ENCODE data around the gene CTNNA2.

DNA sequence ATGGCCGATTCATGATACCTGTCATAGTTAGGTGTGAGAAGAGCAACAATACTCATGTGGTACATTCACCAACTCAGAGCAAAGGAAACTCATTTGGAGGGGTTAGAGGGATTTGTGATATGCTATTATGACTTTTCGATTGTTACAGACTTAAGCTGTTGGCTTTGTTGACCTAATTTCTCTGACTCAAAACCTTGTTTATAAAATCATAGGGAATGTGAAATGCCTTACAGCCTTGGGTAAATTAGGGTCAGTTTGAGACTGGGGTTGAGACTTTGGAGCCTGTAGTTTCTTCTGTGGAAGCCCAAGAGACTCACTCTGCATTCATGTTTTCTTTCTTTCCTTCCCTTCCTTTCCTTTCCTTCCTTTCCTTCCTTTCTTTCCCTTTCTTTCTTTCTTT lies 529.8 kb downstream of the CTNNA2 start:
- no peak for TF ChIP-seq POLR2A (IDR thresholded peaks at IDR 0.05)
- TF ChIP-seq, protein P1, sequence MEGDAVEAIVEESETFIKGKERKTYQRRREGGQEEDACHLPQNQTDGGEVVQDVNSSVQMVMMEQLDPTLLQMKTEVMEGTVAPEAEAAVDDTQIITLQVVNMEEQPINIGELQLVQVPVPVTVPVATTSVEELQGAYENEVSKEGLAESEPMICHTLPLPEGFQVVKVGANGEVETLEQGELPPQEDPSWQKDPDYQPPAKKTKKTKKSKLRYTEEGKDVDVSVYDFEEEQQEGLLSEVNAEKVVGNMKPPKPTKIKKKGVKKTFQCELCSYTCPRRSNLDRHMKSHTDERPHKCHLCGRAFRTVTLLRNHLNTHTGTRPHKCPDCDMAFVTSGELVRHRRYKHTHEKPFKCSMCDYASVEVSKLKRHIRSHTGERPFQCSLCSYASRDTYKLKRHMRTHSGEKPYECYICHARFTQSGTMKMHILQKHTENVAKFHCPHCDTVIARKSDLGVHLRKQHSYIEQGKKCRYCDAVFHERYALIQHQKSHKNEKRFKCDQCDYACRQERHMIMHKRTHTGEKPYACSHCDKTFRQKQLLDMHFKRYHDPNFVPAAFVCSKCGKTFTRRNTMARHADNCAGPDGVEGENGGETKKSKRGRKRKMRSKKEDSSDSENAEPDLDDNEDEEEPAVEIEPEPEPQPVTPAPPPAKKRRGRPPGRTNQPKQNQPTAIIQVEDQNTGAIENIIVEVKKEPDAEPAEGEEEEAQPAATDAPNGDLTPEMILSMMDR (IDR thresholded peaks at IDR 0.05), result no peak

Measured in right lobe of liver (tissue), 4 donors.